Fibroblast of lung (primary cell): ENCODE results near the gene SLC12A6. TPM values are rescaled to one million over a fixed set of nuclear protein-coding genes. Genes with fewer than 3 reads are reported as not detected.

Source experiments
- DNase-seq, 2 donors: peaks; one replicate each; pipeline versions ENCODE4 v3.0.0 to v3.0.0-alpha.2; 2010; ENCODE audit warnings: low read depth in 2 of 2
- H2AFZ ChIP-seq: 2 replicates; pipeline ENCODE4 v1.5.1; 2012; ENCODE audit warnings: low read length, control low read depth, inconsistent platforms
- H3K27ac ChIP-seq: 2 replicates; pipeline ENCODE4 v1.5.1; 2011; ENCODE audit warnings: low read length, control low read depth; ENCODE audit not compliant: insufficient read depth
- H3K27me3 ChIP-seq: 2 replicates; pipeline ENCODE4 v1.5.1; 2011; ENCODE audit warnings: mild to moderate bottlenecking, low read length; ENCODE audit not compliant: control insufficient read depth, insufficient read depth
- H3K36me3 ChIP-seq: 2 replicates; pipeline ENCODE4 v1.5.1; 2011; ENCODE audit warnings: low read length; ENCODE audit not compliant: control insufficient read depth, insufficient read depth
- H3K4me1 ChIP-seq: 2 replicates; pipeline ENCODE4 v1.5.1; 2011; ENCODE audit warnings: low read length; ENCODE audit not compliant: control insufficient read depth, insufficient read depth; ENCODE audit errors: extremely low read depth
- H3K4me2 ChIP-seq: 2 replicates; pipeline ENCODE4 v1.5.1; 2011; ENCODE audit warnings: low read length, control low read depth; ENCODE audit not compliant: insufficient read depth; ENCODE audit errors: extremely low read depth
- H3K4me3 ChIP-seq, 4 experiments: fragments of 200-600 bp in 1 of 4; sonication (generic) in 1 of 4; replicated peaks in 1 of 4; 2 replicates each; pipeline ENCODE4 v1.5.1; 2011 to 2016; ENCODE audit warnings: low read length in 4 of 4, low read depth in 3 of 4, mild to moderate bottlenecking in 3 of 4, control low read depth in 2 of 4, inconsistent platforms in 1 of 4, mixed read lengths in 1 of 4; ENCODE audit not compliant: insufficient read depth in 1 of 4; ENCODE audit errors: control extremely low read depth in 1 of 4
- H3K79me2 ChIP-seq: 2 replicates; pipeline ENCODE4 v1.5.1; 2012; ENCODE audit warnings: mild to moderate bottlenecking, low read length, inconsistent platforms; ENCODE audit not compliant: control insufficient read depth, insufficient read depth
- H3K9ac ChIP-seq: 2 replicates; pipeline ENCODE4 v1.5.1; 2011; ENCODE audit warnings: mild to moderate bottlenecking, low read length, control low read depth; ENCODE audit not compliant: insufficient read depth
- H3K9me3 ChIP-seq: 2 replicates; pipeline ENCODE4 v1.5.1; 2012; ENCODE audit warnings: low read depth, low read length; ENCODE audit not compliant: control insufficient read depth, insufficient read depth
- H4K20me1 ChIP-seq: 2 replicates; pipeline ENCODE4 v1.5.1; 2011; ENCODE audit warnings: low read length; ENCODE audit not compliant: control insufficient read depth, insufficient read depth; ENCODE audit errors: extremely low read depth
- CTCF ChIP-seq, 2 donors: IDR thresholded peaks in 1 of 2; conservative IDR thresholded peaks in 1 of 2; 1 replicate in 1 of 2; 2 replicates in 1 of 2; pipeline ENCODE4 v1.5.1; 2011 to 2012; ENCODE audit warnings: low read length in 2 of 2, control low read depth in 1 of 2, inconsistent platforms in 1 of 2, low read depth in 1 of 2, mild to moderate bottlenecking in 1 of 2
- EZH2 ChIP-seq: IDR thresholded peaks from 2 replicates; pipeline ENCODE4 v1.5.1; 2012; ENCODE audit warnings: low read length, control low read depth, mild to moderate bottlenecking; ENCODE audit errors: missing control alignments
- polyA plus RNA-seq, 2 donors: library from polyadenylated mRNA; depleted of rRNA in 1 of 2; stranded (reverse) in 1 of 2; unstranded in 1 of 2; fragments of >200 nt; gene quantifications; 2 replicates each; pipeline ENCODE4 v1.2.1, GENCODE V29; 2011 to 2012; ENCODE audit warnings: missing spikeins in 1 of 2
- total RNA-seq: library from RNA; depleted of rRNA; stranded (reverse); fragments of >200 nt; gene quantifications from 2 replicates; pipeline ENCODE4 v1.2.1, GENCODE V29; 2014

The SLC12A6 gene
- total and polyA plus RNA-seq, 2 donors (not counting 1 experiment from before 2014, with no cell fraction given) = 19.2 to 26.9 TPM

GRCh38 chr15:34209421-34210282 lies 127.9 kb downstream of the SLC12A6 start, which contains the start of gene KATNBL1:
KATNBL1 (minus strand) TSS chr15:34210096; CDS start chr15:34163676, 46,420 bp downstream.
- no peaks in the 10 kb centered on the region for H3K27me3 ChIP-seq
- peak within 1 kb of the TSS; percentile 89 for H3K9ac ChIP-seq
- H4K20me1 ChIP-seq = no peaks in the 10 kb centered on the region
- peaks cover 47% of the 10 kb centered on the region for H3K79me2 ChIP-seq
- peak within 1 kb of the TSS; percentile 58 for H2AFZ ChIP-seq
- peak within 1 kb of the TSS; percentile 81 for H3K27ac ChIP-seq
- peak within 1 kb of the TSS; percentile 96 for H3K4me2 ChIP-seq
- peak within 1 kb of the TSS; percentile 72 to 88 (median 79) for H3K4me3 ChIP-seq
- H3K36me3 ChIP-seq = no peaks in the 10 kb centered on the region
- H3K9me3 ChIP-seq = no peaks in the 10 kb centered on the region
- peak; percentile 84 to 91 for DNase-seq
- peak; percentile 78 to 79 for TF ChIP-seq CTCF (conservative IDR thresholded peaks at IDR 0.05 in 1 of 2, IDR thresholded peaks at IDR 0.05 in 1 of 2; ENCODE audit: low read depth in 1 of 2, low read length in 2 of 2)
- no peak for TF ChIP-seq EZH2
- H3K4me1 ChIP-seq = no peaks in the 10 kb centered on the region

- H3K9ac ChIP-seq = no peak overlapping the region
- H3K4me3 ChIP-seq = no peak overlapping the region
- no peak overlapping the region for H3K4me2 ChIP-seq
- TF ChIP-seq EZH2 = no peak
- no peak for TF ChIP-seq CTCF (conservative IDR thresholded peaks at IDR 0.05 in 1 of 2, IDR thresholded peaks at IDR 0.05 in 1 of 2; ENCODE audit: low read depth in 1 of 2, low read length in 2 of 2)
- no peaks in the 10 kb centered on the region for H3K9me3 ChIP-seq
- H3K27ac ChIP-seq = no peak overlapping the region
- H3K27me3 ChIP-seq = no peaks in the 10 kb centered on the region
- no peaks in the 10 kb centered on the region for H3K4me1 ChIP-seq
- peaks cover 80% of the 10 kb centered on the region for H3K79me2 ChIP-seq
- peak in 1 of 2 donors; percentile 78 for DNase-seq
- H4K20me1 ChIP-seq = no peaks in the 10 kb centered on the region
- no peaks in the 10 kb centered on the region for H3K36me3 ChIP-seq
- no peak overlapping the region for H2AFZ ChIP-seq
These were observed 131.6 kb downstream of the SLC12A6 start for GRCh38 chr15:34206011-34206410.

GRCh38 chr15:34203936-34204335 lies 133.6 kb downstream of the SLC12A6 start:
- no peak for DNase-seq
- H2AFZ ChIP-seq = no peak overlapping the region
- TF ChIP-seq EZH2 (no peak), CTCF (conservative IDR thresholded peaks at IDR 0.05 in 1 of 2, IDR thresholded peaks at IDR 0.05 in 1 of 2; ENCODE audit: low read depth in 1 of 2, low read length in 2 of 2) (no peak)
- H3K4me3 ChIP-seq = no peak overlapping the region
- no peaks in the 10 kb centered on the region for H3K9me3 ChIP-seq
- no peaks in the 10 kb centered on the region for H3K27me3 ChIP-seq
- no peaks in the 10 kb centered on the region for H4K20me1 ChIP-seq
- H3K27ac ChIP-seq = no peak overlapping the region
- no peak overlapping the region for H3K4me2 ChIP-seq
- H3K79me2 ChIP-seq = peaks cover 88% of the 10 kb centered on the region
- H3K36me3 ChIP-seq = no peaks in the 10 kb centered on the region
- no peaks in the 10 kb centered on the region for H3K4me1 ChIP-seq
- H3K9ac ChIP-seq = no peak overlapping the region
